GM10266 (cell line): ENCODE measurements around the gene MTX1.

Experiments used
- DNase-seq: peaks from one replicate; pipeline ENCODE4 v3.0.0; 2012; ENCODE audit errors: extremely low spot score
- TF ChIP-seq, protein P1 (sequence below): IDR thresholded peaks from 2 replicates; pipeline ENCODE4 v1.5.1; 2012; ENCODE audit warnings: mild to moderate bottlenecking, low read depth; ENCODE audit not compliant: control insufficient read depth, insufficient read depth; ENCODE audit errors: missing control alignments

Gene MTX1

DNA sequence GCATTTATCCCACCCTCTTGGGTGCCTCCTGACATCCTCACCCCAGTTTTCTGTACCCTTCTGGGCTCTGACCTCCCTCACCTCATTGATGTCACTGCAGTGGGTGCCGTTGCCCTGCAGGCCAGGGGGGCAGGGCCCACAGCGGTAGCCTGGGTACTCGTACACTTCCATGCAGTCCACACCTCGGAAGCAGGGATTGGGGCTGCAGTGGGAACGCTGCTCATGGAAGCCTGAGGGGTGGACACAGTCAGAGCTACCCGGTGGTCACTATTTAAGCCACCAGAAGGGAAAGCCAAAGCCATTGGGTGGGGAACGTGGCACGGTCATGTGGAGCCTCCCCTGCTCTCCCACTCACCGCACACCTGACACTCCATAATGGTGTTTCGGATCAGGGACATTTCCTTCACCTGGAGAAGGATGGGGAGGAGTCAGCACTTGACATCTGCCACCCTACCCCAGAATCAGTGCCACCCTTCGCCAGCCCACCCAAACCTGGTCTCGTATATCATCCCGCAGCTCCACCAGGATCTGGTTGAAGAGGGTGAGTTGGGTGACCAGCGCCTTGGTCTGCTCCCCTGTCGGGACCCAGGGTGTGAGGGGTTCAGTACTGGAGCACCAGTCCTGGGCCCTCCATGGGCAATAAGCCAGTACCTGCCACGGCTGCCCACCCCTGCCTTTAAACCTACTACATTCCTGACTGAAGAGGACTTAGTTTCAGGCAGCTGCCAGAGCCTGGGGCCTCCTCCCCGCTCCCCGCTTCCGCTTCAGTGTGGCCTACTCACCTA lies 5.6 kb upstream of the MTX1 start:
- no peak for DNase-seq
- TF ChIP-seq, protein P1, sequence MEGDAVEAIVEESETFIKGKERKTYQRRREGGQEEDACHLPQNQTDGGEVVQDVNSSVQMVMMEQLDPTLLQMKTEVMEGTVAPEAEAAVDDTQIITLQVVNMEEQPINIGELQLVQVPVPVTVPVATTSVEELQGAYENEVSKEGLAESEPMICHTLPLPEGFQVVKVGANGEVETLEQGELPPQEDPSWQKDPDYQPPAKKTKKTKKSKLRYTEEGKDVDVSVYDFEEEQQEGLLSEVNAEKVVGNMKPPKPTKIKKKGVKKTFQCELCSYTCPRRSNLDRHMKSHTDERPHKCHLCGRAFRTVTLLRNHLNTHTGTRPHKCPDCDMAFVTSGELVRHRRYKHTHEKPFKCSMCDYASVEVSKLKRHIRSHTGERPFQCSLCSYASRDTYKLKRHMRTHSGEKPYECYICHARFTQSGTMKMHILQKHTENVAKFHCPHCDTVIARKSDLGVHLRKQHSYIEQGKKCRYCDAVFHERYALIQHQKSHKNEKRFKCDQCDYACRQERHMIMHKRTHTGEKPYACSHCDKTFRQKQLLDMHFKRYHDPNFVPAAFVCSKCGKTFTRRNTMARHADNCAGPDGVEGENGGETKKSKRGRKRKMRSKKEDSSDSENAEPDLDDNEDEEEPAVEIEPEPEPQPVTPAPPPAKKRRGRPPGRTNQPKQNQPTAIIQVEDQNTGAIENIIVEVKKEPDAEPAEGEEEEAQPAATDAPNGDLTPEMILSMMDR = no peak

DNA sequence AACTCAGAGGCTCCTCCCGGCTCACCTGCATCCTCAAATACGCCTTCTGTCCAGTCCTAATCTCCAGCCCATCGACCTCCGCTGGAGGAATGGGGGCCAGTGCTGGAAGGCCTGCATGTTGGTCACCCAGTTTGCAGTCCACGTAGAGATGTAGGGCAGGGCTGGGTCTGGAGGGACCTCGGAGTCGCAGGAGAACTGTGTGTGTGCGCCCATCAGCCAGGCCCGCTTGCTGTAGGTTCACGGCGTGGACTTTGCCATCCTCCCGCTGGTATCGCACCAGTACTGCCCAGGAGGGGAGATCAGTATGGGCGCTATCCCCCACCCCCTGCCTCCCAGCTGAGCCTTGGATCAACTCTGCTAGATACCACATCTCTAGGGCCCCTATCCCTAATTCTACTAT lies 3.5 kb upstream of the MTX1 start:
- TF ChIP-seq, protein P1 = no peak
- DNase-seq = no peak

DNA sequence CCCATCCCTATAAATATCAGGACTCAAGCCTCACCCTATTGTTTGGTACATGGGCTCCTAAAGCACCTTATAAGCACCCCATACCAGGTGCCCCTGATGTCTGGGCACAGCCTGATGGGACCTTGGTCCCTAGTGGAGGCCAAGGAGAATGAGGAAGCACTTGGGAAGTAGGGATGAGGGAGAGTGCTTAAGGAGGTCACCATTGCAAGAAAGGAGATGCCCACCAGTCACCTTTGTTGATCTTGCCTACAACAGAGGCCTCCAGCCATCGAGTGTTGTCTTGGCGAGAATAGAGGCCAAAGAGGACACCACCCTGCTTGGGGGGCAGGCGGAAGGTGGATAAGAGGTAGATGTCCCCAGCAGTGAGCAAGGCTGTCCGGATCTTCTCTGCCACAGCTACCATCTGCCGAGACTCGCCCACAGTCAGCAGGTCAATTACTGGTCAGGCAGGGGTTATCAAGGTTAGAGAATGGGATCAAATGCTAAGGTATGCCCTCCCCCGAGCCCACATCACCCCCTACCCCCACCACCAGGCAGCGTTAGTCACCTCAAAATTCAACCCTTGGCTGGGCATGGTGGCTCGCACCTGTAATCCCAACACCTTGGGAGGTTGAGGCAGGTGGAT lies 2.4 kb upstream of the MTX1 start:
- TF ChIP-seq, protein P1 = no peak
- DNase-seq = no peak

DNA sequence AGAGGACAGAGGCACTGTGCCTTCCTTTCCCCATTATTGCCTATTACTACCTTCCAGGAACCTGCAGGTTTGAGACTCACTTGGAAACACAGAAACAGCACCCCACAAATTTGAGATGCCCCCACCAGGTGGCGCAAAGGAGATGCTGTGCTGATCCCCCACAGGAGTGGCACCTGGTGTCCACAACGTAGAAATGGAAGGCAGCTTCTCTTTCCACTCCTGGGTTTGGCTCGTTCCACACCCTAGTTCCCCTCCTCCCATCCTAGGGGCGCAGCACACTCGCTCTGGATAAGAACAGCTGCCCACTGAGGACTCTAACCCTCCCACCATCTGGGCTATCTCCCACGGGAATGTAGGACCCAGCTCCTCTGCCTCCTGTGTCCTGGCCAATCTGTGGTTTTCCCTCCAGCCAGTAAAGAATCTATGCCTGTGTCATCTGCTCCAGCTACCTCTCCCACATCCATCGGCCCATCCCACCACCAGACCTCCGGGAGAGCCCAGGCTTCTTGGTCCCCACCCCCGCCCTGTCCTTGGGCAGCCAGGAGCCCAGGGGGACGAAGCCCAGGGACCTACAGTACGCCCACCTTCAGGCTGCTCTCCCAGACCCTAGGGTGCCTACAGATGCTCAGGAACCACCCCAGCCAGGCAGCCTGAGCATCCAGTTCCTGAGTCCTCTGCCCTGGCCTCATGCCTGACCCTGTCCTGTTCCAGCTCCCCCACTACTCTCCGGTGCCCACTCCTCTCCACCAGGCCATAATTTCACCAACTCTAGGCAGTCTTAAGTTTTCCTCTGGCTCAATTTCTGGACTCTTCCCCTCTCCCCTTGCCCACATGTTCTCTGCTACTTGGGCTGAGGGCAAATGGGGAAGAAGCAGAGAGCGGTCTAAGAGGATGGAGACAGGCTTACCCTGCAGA lies 1.3 kb upstream of the MTX1 start:
- DNase-seq = peak; percentile 85
- TF ChIP-seq, protein P1 = peak; percentile 76

DNA sequence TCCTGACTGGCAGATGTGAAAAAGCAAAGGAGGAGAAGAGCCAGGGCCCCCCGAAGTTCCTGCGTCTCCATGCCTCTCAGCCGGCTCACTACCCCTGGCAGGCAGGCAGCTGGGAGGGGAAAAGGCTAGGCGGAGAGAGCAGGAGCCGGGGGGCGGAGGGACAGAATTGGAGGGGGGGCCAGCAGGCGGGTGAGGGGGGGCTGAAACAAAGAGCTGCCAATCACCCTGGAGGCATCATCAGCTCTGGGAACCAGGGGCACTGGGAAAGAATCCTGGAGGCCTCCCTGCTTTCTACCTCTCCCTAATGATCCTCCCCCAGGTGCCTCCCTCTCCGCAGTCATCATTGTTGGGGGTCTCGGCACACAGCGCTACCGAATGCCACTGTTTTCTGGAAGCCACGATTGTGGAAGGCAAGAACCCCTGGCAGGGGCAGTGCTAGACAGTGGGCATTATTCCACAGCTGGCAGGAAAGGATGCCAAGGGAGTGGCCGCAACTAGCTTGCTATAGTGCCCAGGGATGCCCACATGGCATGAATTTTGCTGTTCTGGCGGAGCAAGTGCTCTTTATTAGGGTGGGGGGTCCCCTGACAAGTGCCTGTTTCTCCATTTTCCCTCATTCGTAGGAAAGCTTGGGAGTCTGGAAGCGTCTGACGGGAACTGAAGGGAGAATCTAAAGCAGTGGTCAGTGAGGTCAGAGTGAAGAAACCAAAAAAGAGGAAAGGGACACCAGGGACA lies 522 bp upstream of the MTX1 start, which contains the start of gene THBS3:
THBS3 (minus strand) TSS at position 92 of the 735 bp plus-strand sequence; CDS start at position 71, 21 bp downstream.
- TF ChIP-seq, protein P1 = no peak
- peak; percentile 2 for DNase-seq

DNA sequence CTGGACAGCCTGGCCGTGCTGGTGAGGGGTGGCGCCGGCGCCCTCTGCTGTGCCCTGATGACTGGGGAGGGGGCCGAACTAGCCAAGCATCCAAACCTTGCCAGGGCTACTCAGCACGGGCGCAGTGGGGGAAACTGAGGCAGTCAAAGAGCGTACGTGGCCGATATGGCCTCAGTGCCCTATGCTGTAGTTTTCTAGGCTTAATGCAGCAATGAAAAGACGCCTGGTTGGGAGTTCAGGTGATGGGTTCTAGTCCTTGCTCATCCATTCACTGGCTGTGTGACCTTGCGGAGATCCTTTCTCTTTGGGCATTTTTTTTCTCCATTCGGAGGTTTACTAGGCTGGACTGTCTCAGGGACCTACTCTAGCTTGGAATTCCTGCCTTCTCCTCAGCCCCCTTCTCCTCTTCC lies 822 bp downstream of the MTX1 start:
- DNase-seq = no peak
- TF ChIP-seq, protein P1 = no peak
